H1 (cell line): Measurements from ENCODE around the gene NASP. TPM values are rescaled to one million over a fixed set of nuclear protein-coding genes. Genes with fewer than 3 reads are reported as not detected.

Source experiments
- CTCF ChIA-PET: fragments of 300-600 bp; sonication (Branson Sonifier 250); formaldehyde crosslinking; loops from one replicate; lab custom pipeline; 2021; ENCODE audit not compliant: partially characterized antibody; lab: Charles Lee
- POLR2A ChIA-PET: fragments of 300-600 bp; sonication (Branson Sonifier 250); formaldehyde crosslinking; loops from one replicate; lab custom pipeline; 2021; ENCODE audit warnings: inconsistent platforms; ENCODE audit not compliant: partially characterized antibody; lab: Charles Lee
- DNase-seq, 2 experiments: peaks; one replicate each; pipeline versions ENCODE4 v3.0.0 to v3.0.0-alpha.2; 2010 to 2022; ENCODE audit warnings: low spot score in 2 of 2, low read depth in 1 of 2, mixed read lengths in 1 of 2
- FAIRE-seq: peaks from 2 replicates; lab custom pipeline; 2011; peaks lifted over from hg19 to GRCh38; lab: Jason Lieb, UNC
- H2AFZ ChIP-seq: 2 replicates; pipeline ENCODE4 v1.8.1; 2012; ENCODE audit warnings: low read length, inconsistent platforms
- H2AK5ac ChIP-seq: 2 replicates; pipeline ENCODE4 v1.6.1; 2013; ENCODE audit warnings: low read depth, low read length
- H2BK120ac ChIP-seq: replicated peaks from 2 replicates; pipeline ENCODE3; 2013; ENCODE audit warnings: low read depth, low read length, inconsistent platforms
- H2BK12ac ChIP-seq: 2 replicates; pipeline ENCODE4 v1.6.1; 2013; ENCODE audit warnings: low read depth, low read length
- H2BK15ac ChIP-seq: 2 replicates; pipeline ENCODE4 v1.6.1; 2013; ENCODE audit warnings: low read length
- H2BK20ac ChIP-seq: 2 replicates; pipeline ENCODE4 v1.6.1; 2013; ENCODE audit warnings: low read length
- H2BK5ac ChIP-seq: 2 replicates; pipeline ENCODE4 v1.6.1; 2013; ENCODE audit warnings: low read depth, low read length
- H3K14ac ChIP-seq: 2 replicates; pipeline ENCODE4 v1.6.1; 2013; ENCODE audit warnings: inconsistent platforms; ENCODE audit not compliant: insufficient read length
- H3K18ac ChIP-seq: 2 replicates; pipeline ENCODE4 v1.6.1; 2013; ENCODE audit warnings: low read length; ENCODE audit errors: extremely low read depth
- H3K23ac ChIP-seq: 2 replicates; pipeline ENCODE4 v1.6.1; 2013; ENCODE audit warnings: inconsistent platforms; ENCODE audit not compliant: insufficient read length
- H3K23me2 ChIP-seq: 2 replicates; pipeline ENCODE4 v1.6.1; 2013; ENCODE audit warnings: low read depth, low read length
- H3K27ac ChIP-seq: 2 replicates; pipeline ENCODE4 v1.6.1; 2011; ENCODE audit warnings: low read depth, low read length, inconsistent platforms
- H3K27me3 ChIP-seq, 4 experiments: replicated peaks in 1 of 4; 1 replicate in 1 of 4; 2 replicates in 3 of 4; pipeline versions ENCODE4 v1.6.1 to v1.8.1; 2011 to 2013; ENCODE audit warnings: low read length in 3 of 4, mild to moderate bottlenecking in 3 of 4, inconsistent platforms in 2 of 4, mixed read lengths in 2 of 4, moderate library complexity in 1 of 4; ENCODE audit not compliant: control insufficient read depth in 3 of 4, insufficient read depth in 3 of 4; ENCODE audit errors: extremely low read depth in 1 of 4
- H3K36me3 ChIP-seq, 4 experiments: 2 replicates each; pipeline versions ENCODE4 v1.6.1 to v1.8.1; 2011 to 2013; ENCODE audit warnings: mild to moderate bottlenecking in 4 of 4, low read length in 3 of 4, moderate library complexity in 2 of 4, control low read depth in 1 of 4, inconsistent platforms in 1 of 4; ENCODE audit not compliant: insufficient read depth in 4 of 4, control insufficient read depth in 2 of 4
- H3K4ac ChIP-seq: replicated peaks from 2 replicates; pipeline ENCODE3; 2013; ENCODE audit warnings: low read length, low read depth, mixed read lengths, inconsistent platforms; ENCODE audit not compliant: insufficient read length
- H3K4me1 ChIP-seq, 4 experiments: replicated peaks in 1 of 4; 1 replicate in 1 of 4; 2 replicates in 3 of 4; pipeline versions ENCODE4 v1.6.1 to v1.8.1; 2011 to 2013; ENCODE audit warnings: low read length in 3 of 4, inconsistent platforms in 2 of 4, mixed read lengths in 1 of 4; ENCODE audit not compliant: insufficient read depth in 4 of 4, control insufficient read depth in 3 of 4
- H3K4me2 ChIP-seq, 2 experiments: 2 replicates each; pipeline versions ENCODE4 v1.6.1 to v1.8.1; 2011 to 2013; ENCODE audit warnings: low read depth in 2 of 2, low read length in 2 of 2, control low read depth in 1 of 2, inconsistent platforms in 1 of 2, mild to moderate bottlenecking in 1 of 2; ENCODE audit not compliant: insufficient read depth in 1 of 2
- H3K4me3 ChIP-seq, 4 experiments: fragments of 200-600, 300-600 bp in 1 of 4; sonication (generic), shearing (Covaris generic), sonication (Bioruptor Twin) in 1 of 4; 2 replicates each; pipeline versions ENCODE4 v1.5.1 to v1.8.1; 2011 to 2016; ENCODE audit warnings: low read length in 4 of 4, low read depth in 3 of 4, control low read depth in 2 of 4, inconsistent platforms in 2 of 4, mild to moderate bottlenecking in 2 of 4, mixed read lengths in 1 of 4, moderate library complexity in 1 of 4; ENCODE audit not compliant: insufficient read depth in 2 of 4; ENCODE audit errors: extremely low read depth in 1 of 4
- H3K56ac ChIP-seq: replicated peaks from 2 replicates; pipeline ENCODE3; 2013; ENCODE audit warnings: low read depth, mild to moderate bottlenecking, mixed read lengths, low read length, inconsistent platforms; ENCODE audit not compliant: insufficient read length
- H3K79me1 ChIP-seq: 2 replicates; pipeline ENCODE4 v1.6.1; 2013; ENCODE audit warnings: low read depth, low read length, control low read depth
- H3K79me2 ChIP-seq, 2 experiments: 2 replicates each; pipeline versions ENCODE4 v1.6.1 to v1.8.1; 2012 to 2013; ENCODE audit warnings: low read length in 2 of 2, mild to moderate bottlenecking in 2 of 2, inconsistent platforms in 1 of 2; ENCODE audit not compliant: insufficient read depth in 2 of 2, control insufficient read depth in 1 of 2
- H3K9ac ChIP-seq, 4 experiments: replicated peaks in 1 of 4; 1 replicate in 1 of 4; 2 replicates in 3 of 4; pipeline versions ENCODE4 v1.6.1 to v1.8.1; 2011 to 2013; ENCODE audit warnings: low read depth in 3 of 4, low read length in 3 of 4, control low read depth in 2 of 4, mild to moderate bottlenecking in 2 of 4, moderate library complexity in 2 of 4, inconsistent platforms in 1 of 4; ENCODE audit errors: extremely low read depth in 1 of 4
- H3K9me3 ChIP-seq, 2 experiments: 2 replicates each; pipeline versions ENCODE4 v1.6.1 to v1.8.1; 2012 to 2013; ENCODE audit warnings: mild to moderate bottlenecking in 2 of 2, moderate library complexity in 2 of 2, control low read depth in 1 of 2, inconsistent platforms in 1 of 2, low read depth in 1 of 2, low read length in 1 of 2, mixed read lengths in 1 of 2; ENCODE audit not compliant: insufficient read depth in 2 of 2
- H4K20me1 ChIP-seq, 2 experiments: replicated peaks in 1 of 2; 2 replicates each; pipeline versions ENCODE3 to v1.8.1; 2011 to 2013; ENCODE audit warnings: inconsistent platforms in 2 of 2, low read length in 2 of 2, mild to moderate bottlenecking in 1 of 2; ENCODE audit not compliant: insufficient read depth in 2 of 2, control insufficient read depth in 1 of 2
- H4K5ac ChIP-seq: 2 replicates; pipeline ENCODE4 v1.6.1; 2013; ENCODE audit warnings: low read length, low read depth, mixed read lengths, inconsistent platforms; ENCODE audit not compliant: insufficient read length
- H4K8ac ChIP-seq: 2 replicates; pipeline ENCODE4 v1.8.0; 2013; ENCODE audit warnings: mild to moderate bottlenecking, moderate library complexity, low read length, inconsistent platforms; ENCODE audit not compliant: insufficient read depth; ENCODE audit errors: extremely low read depth
- H4K91ac ChIP-seq: replicated peaks from 2 replicates; pipeline ENCODE3; 2013; ENCODE audit warnings: low read length, mixed read lengths, inconsistent platforms; ENCODE audit not compliant: insufficient read length
- BRCA1 ChIP-seq: IDR thresholded peaks from 2 replicates; pipeline ENCODE4 v1.6.1; 2012; ENCODE audit warnings: low read depth, low read length, improper control_type of control experiment
- EGR1 ChIP-seq: IDR thresholded peaks from 2 replicates; pipeline ENCODE4 v1.6.1; 2011; ENCODE audit warnings: low read depth, low read length, borderline replicate concordance
- EP300 ChIP-seq, 2 experiments: IDR thresholded peaks; 1 replicate in 1 of 2; 2 replicates in 1 of 2; pipeline ENCODE4 v1.6.1; 2011 to 2012; ENCODE audit warnings: low read depth in 2 of 2, low read length in 2 of 2, mild to moderate bottlenecking in 2 of 2, borderline replicate concordance in 1 of 2, inconsistent platforms in 1 of 2, moderate library complexity in 1 of 2
- HDAC2 ChIP-seq, 2 experiments: fragments of 300-600 bp in 1 of 2; sonication (generic) in 1 of 2; IDR thresholded peaks; 2 replicates each; pipeline ENCODE4 v1.6.1; 2011 to 2012; ENCODE audit warnings: low read depth in 2 of 2, low read length in 2 of 2, mild to moderate bottlenecking in 2 of 2, moderate library complexity in 2 of 2, borderline replicate concordance in 1 of 2, inconsistent platforms in 1 of 2
- KDM4A ChIP-seq: IDR thresholded peaks from one replicate; pipeline ENCODE4 v1.7.1; 2012; ENCODE audit warnings: low read depth, mild to moderate bottlenecking, moderate library complexity, low read length, inconsistent platforms; ENCODE audit not compliant: severe bottlenecking
- POLR2AphosphoS5 ChIP-seq: IDR thresholded peaks from 2 replicates; pipeline ENCODE4 v1.6.1; 2011; ENCODE audit warnings: low read depth, low read length
- POU5F1 ChIP-seq: IDR thresholded peaks from 2 replicates; pipeline ENCODE4 v1.6.1; 2011; ENCODE audit warnings: low read depth, mild to moderate bottlenecking, low read length, moderate library complexity
- SAP30 ChIP-seq: fragments of 300-600 bp; sonication (generic); IDR thresholded peaks from 2 replicates; pipeline ENCODE4 v1.7.1; 2012; ENCODE audit warnings: low read length, moderate library complexity, mild to moderate bottlenecking, inconsistent platforms; ENCODE audit not compliant: insufficient read depth, insufficient replicate concordance
- SP1 ChIP-seq: IDR thresholded peaks from 2 replicates; pipeline ENCODE4 v1.6.1; 2011; ENCODE audit warnings: low read depth, low read length
- SUZ12 ChIP-seq: fragments of 200-600 bp; sonication (generic); IDR thresholded peaks from 2 replicates; pipeline ENCODE4 v1.6.1; 2012; ENCODE audit warnings: mild to moderate bottlenecking, inconsistent platforms, low read length, moderate library complexity, mixed read lengths
- WGBS, 2 experiments: shearing (Covaris generic) in 1 of 2; methylation state at CpG; one replicate each; pipeline versions ENCODE4 v1.1.6 to v1.1.7; 2013 to 2015; ENCODE audit warnings: low lambda C conversion rate in 2 of 2, mixed read lengths in 2 of 2, inconsistent platforms in 1 of 2, low coverage in 1 of 2, missing lambda C conversion rate in 1 of 2; ENCODE audit not compliant: insufficient replicate concordance in 2 of 2, insufficient coverage in 1 of 2, insufficient read length in 1 of 2; ENCODE audit errors: extremely low coverage in 1 of 2, missing lambda C conversion rate in 1 of 2; 5-methylcytosine and 5-hydroxymethylcytosine counted together
- polyA plus RNA-seq, 7 experiments: library from polyadenylated mRNA; depleted of rRNA in 3 of 7; stranded (reverse) in 5 of 7; unstranded in 2 of 7; fragments of >200 nt in 5 of 7; fragments of 200-250 nt in 2 of 7; gene quantifications; 1 replicate in 5 of 7; 2 replicates in 1 of 7; 4 replicates in 1 of 7; pipeline versions ENCODE4 v1.2.1 to v1.2.3, GENCODE V29; 2011 to 2013; ENCODE audit warnings: missing spikeins in 2 of 7, mixed read lengths in 2 of 7
- total RNA-seq: library from RNA; stranded (reverse); fragmentation: NEBNext Ultra II Directional; extraction: Animal tissue kit (Norgen Biotek cat#: 25700); gene quantifications from 2 replicates; pipeline ENCODE4 v1.2.1, GENCODE V29; 2021
- TF ChIP-seq, protein P1 (sequence below): IDR thresholded peaks from 2 replicates; pipeline ENCODE4 v1.6.1; 2012; ENCODE audit warnings: low read length, inconsistent platforms

NASP gene
- total and polyA plus RNA-seq, 2 of the 8 experiments (the other 6 are each of a cell fraction or from before 2014, with no cell fraction given), result 263 to 647 TPM

DNA sequence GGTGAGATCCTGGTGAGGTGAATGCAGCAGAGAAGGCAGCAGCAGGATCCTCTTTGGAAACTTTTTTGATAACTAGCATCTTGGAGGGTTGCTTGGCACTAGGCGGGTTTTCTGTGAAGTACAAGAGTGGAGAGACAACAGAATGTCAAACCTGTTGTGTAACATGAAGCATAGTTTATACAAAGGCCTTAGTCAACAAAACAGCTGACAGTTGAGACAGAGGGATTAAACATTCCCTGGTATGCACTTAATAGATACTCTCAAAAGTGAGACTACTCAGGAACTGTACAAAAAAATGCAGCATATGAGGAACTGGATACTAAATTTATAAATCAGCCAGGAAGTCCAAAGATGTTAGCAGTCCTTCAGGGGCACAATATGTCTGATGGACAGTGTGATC is 56.5 kb downstream of the NASP start:
- no peaks in the 10 kb centered on the region for H3K9me3 ChIP-seq
- no peaks in the 10 kb centered on the region for H3K79me1 ChIP-seq
- H3K4ac ChIP-seq, result no peak overlapping the region
- H3K56ac ChIP-seq, result no peak overlapping the region
- H2AK5ac ChIP-seq, result no peak overlapping the region
- H3K4me1 ChIP-seq, result no peaks in the 10 kb centered on the region
- H4K5ac ChIP-seq, result no peak overlapping the region
- H3K9ac ChIP-seq, result no peak overlapping the region
- FAIRE-seq (no peak), DNase-seq (no peak)
- no peak overlapping the region for H3K27ac ChIP-seq
- peaks cover 26 to 79% (median 49%) of the 10 kb centered on the region in 4 experiments for H3K36me3 ChIP-seq
- no peak overlapping the region for H3K4me2 ChIP-seq
- ChIA-PET POLR2A (interaction anchor here (1.6 kb wide), 1 partner anchor 21 kb away, joined by 3 read pairs; no protein-coding TSS in a partner anchor), CTCF (no interaction called here)
- H4K20me1 ChIP-seq, result no peaks in the 10 kb centered on the region
- no peaks in the 10 kb centered on the region; the same call in 1 of the 2 replicates for H3K23me2 ChIP-seq
- no peak overlapping the region for H3K14ac ChIP-seq
- 87% methylated on average over 1 of the region's 1 CpG; no CpG with 5 or more reads in 1 of the 2 experiments for WGBS, 2 experiments
- H4K91ac ChIP-seq, result no peak overlapping the region
- no peak overlapping the region for H2AFZ ChIP-seq
- H2BK20ac ChIP-seq, result no peak overlapping the region
- no peak overlapping the region for H3K23ac ChIP-seq
- H3K27me3 ChIP-seq, result no peaks in the 10 kb centered on the region
- H2BK120ac ChIP-seq, result no peak overlapping the region
- H3K4me3 ChIP-seq, result no peak overlapping the region
- H2BK12ac ChIP-seq, result no peak overlapping the region
- H2BK5ac ChIP-seq, result no peak overlapping the region
- no peak overlapping the region for H4K8ac ChIP-seq
- H3K79me2 ChIP-seq, result 0 out of 4 replicates have a peak, but pooled peaks cover 0 to 3% of the 10 kb centered on the region in 2 experiments
- no peak overlapping the region for H2BK15ac ChIP-seq
- H3K18ac ChIP-seq, result no peak overlapping the region
- TF ChIP-seq HDAC2 (IDR thresholded peaks at IDR 0.05; ENCODE audit: borderline replicate concordance in 1 of 2, low read depth in 2 of 2, low read length in 2 of 2) (no peak), SAP30 (no peak), POU5F1 (no peak), KDM4A (no peak), EP300 (IDR thresholded peaks at IDR 0.05; ENCODE audit: borderline replicate concordance in 1 of 2, low read depth in 2 of 2, low read length in 2 of 2) (no peak), POLR2AphosphoS5 (no peak), SP1 (no peak), SUZ12 (no peak), BRCA1 (no peak), EGR1 (no peak)
- TF ChIP-seq, protein P1, sequence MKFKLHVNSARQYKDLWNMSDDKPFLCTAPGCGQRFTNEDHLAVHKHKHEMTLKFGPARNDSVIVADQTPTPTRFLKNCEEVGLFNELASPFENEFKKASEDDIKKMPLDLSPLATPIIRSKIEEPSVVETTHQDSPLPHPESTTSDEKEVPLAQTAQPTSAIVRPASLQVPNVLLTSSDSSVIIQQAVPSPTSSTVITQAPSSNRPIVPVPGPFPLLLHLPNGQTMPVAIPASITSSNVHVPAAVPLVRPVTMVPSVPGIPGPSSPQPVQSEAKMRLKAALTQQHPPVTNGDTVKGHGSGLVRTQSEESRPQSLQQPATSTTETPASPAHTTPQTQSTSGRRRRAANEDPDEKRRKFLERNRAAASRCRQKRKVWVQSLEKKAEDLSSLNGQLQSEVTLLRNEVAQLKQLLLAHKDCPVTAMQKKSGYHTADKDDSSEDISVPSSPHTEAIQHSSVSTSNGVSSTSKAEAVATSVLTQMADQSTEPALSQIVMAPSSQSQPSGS, result no peak
